SK-N-SH (cell line): ENCODE measurements around the gene ZNF592. TPM values are rescaled to one million over a fixed set of nuclear protein-coding genes. Genes with fewer than 3 reads are reported as not detected.

Source experiments
- CTCF ChIA-PET: fragments of 300-600, 350-600 bp; formaldehyde crosslinking; extraction: SDS; loops from one replicate; lab custom pipeline; 2021; lab: Yijun Ruan, JAX
- POLR2A ChIA-PET: fragments of 350-600 bp; sonication (Branson Sonifier 250); formaldehyde crosslinking; extraction: SDS; loops from one replicate; lab custom pipeline; 2020; ENCODE audit warnings: antibody characterized with exemption, inconsistent platforms; lab: Yijun Ruan, JAX
- DNase-seq: peaks from one replicate; pipeline ENCODE4 v3.0.0; 2012
- H2AFZ ChIP-seq: fragments of 200-600 bp; sonication (generic); 2 replicates; pipeline ENCODE4 v1.8.1; 2016; ENCODE audit warnings: antibody characterized with exemption, mild to moderate bottlenecking, low read depth
- H3F3A ChIP-seq: fragments of 200-600 bp; sonication (generic); replicated peaks from 2 replicates; pipeline ENCODE3; 2016; ENCODE audit warnings: antibody characterized with exemption, mild to moderate bottlenecking; ENCODE audit not compliant: insufficient read depth
- H3K27ac ChIP-seq, 2 experiments: fragments of 200-500 bp in 1 of 2; fragments of 200-600 bp in 1 of 2; sonication (Bioruptor generic) in 1 of 2; sonication (generic), shearing (Covaris generic) in 1 of 2; 2 replicates each; pipeline versions ENCODE4 v1.5.1 to v1.6.1; 2014 to 2016; ENCODE audit warnings: low read depth in 2 of 2, inconsistent platforms in 1 of 2, low read length in 1 of 2, mild to moderate bottlenecking in 1 of 2, mixed read lengths in 1 of 2
- H3K27me3 ChIP-seq: fragments of 200-600 bp; sonication (generic), shearing (Covaris generic); 2 replicates; pipeline ENCODE4 v1.6.1; 2016; ENCODE audit warnings: mixed run types; ENCODE audit not compliant: insufficient read depth
- H3K36me3 ChIP-seq, 2 experiments: fragments of 200-500 bp in 1 of 2; fragments of 200-600 bp in 1 of 2; sonication (Bioruptor generic) in 1 of 2; sonication (generic) in 1 of 2; replicated peaks in 1 of 2; 2 replicates each; pipeline versions ENCODE3 to v1.5.1; 2014 to 2016; ENCODE audit warnings: low read length in 1 of 2, mild to moderate bottlenecking in 1 of 2; ENCODE audit not compliant: insufficient read depth in 2 of 2, control insufficient read depth in 1 of 2
- H3K4me1 ChIP-seq, 2 experiments: fragments of 200-500 bp in 1 of 2; fragments of 200-600 bp in 1 of 2; sonication (Bioruptor generic) in 1 of 2; sonication (generic), shearing (Covaris generic) in 1 of 2; 2 replicates each; pipeline versions ENCODE4 v1.5.1 to v1.6.1; 2014 to 2016; ENCODE audit warnings: low read depth in 1 of 2, low read length in 1 of 2, mixed run types in 1 of 2; ENCODE audit not compliant: insufficient read depth in 2 of 2, control insufficient read depth in 1 of 2
- H3K4me2 ChIP-seq: fragments of 200-600 bp; sonication (generic), shearing (Covaris generic); 2 replicates; pipeline ENCODE4 v1.6.1; 2017; ENCODE audit warnings: mixed run types
- H3K4me3 ChIP-seq, 2 experiments: fragments of 200-500 bp in 1 of 2; fragments of 200-600 bp in 1 of 2; sonication (Bioruptor generic) in 1 of 2; sonication (generic), shearing (Covaris generic) in 1 of 2; 2 replicates each; pipeline versions ENCODE4 v1.5.1 to v1.8.1; 2014 to 2016; ENCODE audit warnings: low read depth in 2 of 2, inconsistent platforms in 1 of 2, low read length in 1 of 2, mild to moderate bottlenecking in 1 of 2, mixed read lengths in 1 of 2, moderate library complexity in 1 of 2
- H3K79me2 ChIP-seq: fragments of 200-600 bp; sonication (generic); 2 replicates; pipeline ENCODE4 v1.8.1; 2017; ENCODE audit warnings: mild to moderate bottlenecking; ENCODE audit not compliant: insufficient read depth
- H3K9ac ChIP-seq: fragments of 200-600 bp; sonication (generic); 2 replicates; pipeline ENCODE4 v1.6.1; 2017; ENCODE audit warnings: mixed run types
- H3K9me2 ChIP-seq: fragments of 200-600 bp; sonication (generic); 2 replicates; pipeline ENCODE4 v1.6.1; 2017; ENCODE audit warnings: mixed run types
- H3K9me3 ChIP-seq: fragments of 200-600 bp; sonication (generic); 2 replicates; pipeline ENCODE4 v1.6.1; 2017; ENCODE audit warnings: mixed run types, mild to moderate bottlenecking, moderate library complexity
- H4K20me1 ChIP-seq: fragments of 200-600 bp; sonication (generic); 2 replicates; pipeline ENCODE4 v1.6.1; 2017; ENCODE audit warnings: mild to moderate bottlenecking, mixed run types; ENCODE audit not compliant: insufficient read depth
- CHD2 ChIP-seq: fragments of 150-350 bp; IDR thresholded peaks from 2 replicates; pipeline ENCODE4 v1.6.1; 2018; ENCODE audit warnings: low read length; ENCODE audit not compliant: partially characterized antibody
- EZH2phosphoT487 ChIP-seq: fragments of 200-600 bp; sonication (generic); IDR thresholded peaks from 2 replicates; pipeline ENCODE4 v1.6.1; 2017; ENCODE audit warnings: low read depth, mixed run types, mild to moderate bottlenecking, antibody characterized with exemption, moderate library complexity, borderline replicate concordance
- FOSL2 ChIP-seq: IDR thresholded peaks from 2 replicates; pipeline ENCODE4 v1.4.0; 2012; ENCODE audit warnings: low read depth, mild to moderate bottlenecking, moderate library complexity, borderline replicate concordance
- FOXM1 ChIP-seq: IDR thresholded peaks from 2 replicates; pipeline ENCODE4 v1.4.0; 2012; ENCODE audit warnings: low read depth, mild to moderate bottlenecking
- GABPA ChIP-seq: IDR thresholded peaks from 2 replicates; pipeline ENCODE4 v1.4.0; 2012; ENCODE audit warnings: low read depth, mild to moderate bottlenecking
- MEF2A ChIP-seq: IDR thresholded peaks from 2 replicates; pipeline ENCODE4 v1.4.0; 2012; ENCODE audit warnings: low read depth, borderline replicate concordance
- NFIC ChIP-seq: IDR thresholded peaks from 2 replicates; pipeline ENCODE4 v1.4.0; 2012; ENCODE audit warnings: borderline replicate concordance
- NRF1 ChIP-seq: IDR thresholded peaks from 2 replicates; pipeline ENCODE4 v1.6.1; 2012; ENCODE audit warnings: low read depth, mild to moderate bottlenecking, low read length
- POLR2AphosphoS5 ChIP-seq: IDR thresholded peaks from 2 replicates; pipeline ENCODE4 v1.6.1; 2012; ENCODE audit warnings: low read depth, low read length
- REST ChIP-seq: IDR thresholded peaks from 2 replicates; pipeline ENCODE4 v1.6.1; 2012; ENCODE audit warnings: mild to moderate bottlenecking, low read depth, low read length, moderate library complexity
- SIN3A ChIP-seq: IDR thresholded peaks from 2 replicates; pipeline ENCODE4 v1.6.1; 2012; ENCODE audit warnings: low read depth, mild to moderate bottlenecking, low read length, moderate library complexity, borderline replicate concordance
- TCF12 ChIP-seq: IDR thresholded peaks from 2 replicates; pipeline ENCODE4 v1.4.0; 2012
- USF1 ChIP-seq: IDR thresholded peaks from 2 replicates; pipeline ENCODE4 v1.4.0; 2012; ENCODE audit warnings: low read depth, borderline replicate concordance
- USF2 ChIP-seq: fragments of 150-350 bp; IDR thresholded peaks from 2 replicates; pipeline ENCODE4 v1.6.1; 2017; ENCODE audit warnings: antibody characterized with exemption, low read length, low read depth, borderline replicate concordance
- YY1 ChIP-seq: IDR thresholded peaks from 2 replicates; pipeline ENCODE4 v1.4.0; 2012; ENCODE audit warnings: low read depth, mild to moderate bottlenecking
- WGBS: methylation state at CpG from one replicate; pipeline ENCODE4 v1.1.6; 2017; ENCODE audit warnings: low lambda C conversion rate; 5-methylcytosine and 5-hydroxymethylcytosine counted together
- polyA plus RNA-seq, 3 experiments: library from polyadenylated mRNA; depleted of rRNA; stranded (reverse); fragments of >200 nt; gene quantifications; 2 replicates each; pipeline ENCODE4 v1.2.3, GENCODE V29; 2012
- TF ChIP-seq, protein P1 (sequence below): IDR thresholded peaks from 2 replicates; pipeline ENCODE4 v1.4.0; 2012; ENCODE audit warnings: low read depth, borderline replicate concordance
- TF ChIP-seq, protein P2 (sequence below): fragments of 200-600 bp; sonication (generic); IDR thresholded peaks from 2 replicates; pipeline ENCODE4 v1.6.1; 2017; ENCODE audit warnings: antibody characterized with exemption, mild to moderate bottlenecking, moderate library complexity

Gene ZNF592
- polyA plus RNA-seq, 1 of the 3 experiments (the other 2 are of a cell fraction), result 8.0 TPM

DNA sequence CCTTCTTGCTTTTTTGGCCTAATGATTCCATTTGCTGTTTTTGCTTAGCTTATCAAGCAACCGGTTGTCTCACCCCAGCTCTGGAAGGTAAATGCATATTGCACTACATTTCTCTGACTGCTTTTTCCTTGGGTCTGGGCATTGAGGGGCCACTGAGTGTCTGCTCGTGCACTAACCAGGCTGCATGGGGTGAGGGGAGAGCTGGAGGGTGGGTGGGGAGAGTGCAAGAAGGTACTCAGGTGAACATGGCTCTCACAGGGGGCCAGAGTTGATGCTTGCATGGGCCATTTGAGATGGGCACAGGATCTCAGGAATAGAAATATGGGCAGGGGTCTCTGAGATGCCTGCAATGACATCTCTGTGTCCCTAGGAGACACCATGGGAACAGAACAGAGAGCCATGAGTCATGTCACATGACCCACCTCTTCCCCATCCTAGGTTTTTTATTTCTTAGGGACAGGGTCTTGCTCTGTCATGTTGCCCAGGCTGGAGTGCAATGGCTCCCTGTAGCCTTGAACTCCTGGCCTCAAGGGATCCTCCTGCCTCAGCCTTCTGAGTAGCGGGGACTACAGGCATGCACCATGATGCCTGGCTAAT is 75.0 kb downstream of the ZNF592 start (continued):
- TF ChIP-seq, protein P1, sequence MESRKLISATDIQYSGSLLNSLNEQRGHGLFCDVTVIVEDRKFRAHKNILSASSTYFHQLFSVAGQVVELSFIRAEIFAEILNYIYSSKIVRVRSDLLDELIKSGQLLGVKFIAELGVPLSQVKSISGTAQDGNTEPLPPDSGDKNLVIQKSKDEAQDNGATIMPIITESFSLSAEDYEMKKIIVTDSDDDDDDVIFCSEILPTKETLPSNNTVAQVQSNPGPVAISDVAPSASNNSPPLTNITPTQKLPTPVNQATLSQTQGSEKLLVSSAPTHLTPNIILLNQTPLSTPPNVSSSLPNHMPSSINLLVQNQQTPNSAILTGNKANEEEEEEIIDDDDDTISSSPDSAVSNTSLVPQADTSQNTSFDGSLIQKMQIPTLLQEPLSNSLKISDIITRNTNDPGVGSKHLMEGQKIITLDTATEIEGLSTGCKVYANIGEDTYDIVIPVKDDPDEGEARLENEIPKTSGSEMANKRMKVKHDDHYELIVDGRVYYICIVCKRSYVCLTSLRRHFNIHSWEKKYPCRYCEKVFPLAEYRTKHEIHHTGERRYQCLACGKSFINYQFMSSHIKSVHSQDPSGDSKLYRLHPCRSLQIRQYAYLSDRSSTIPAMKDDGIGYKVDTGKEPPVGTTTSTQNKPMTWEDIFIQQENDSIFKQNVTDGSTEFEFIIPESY, result no peak
- TF ChIP-seq FOSL2, result no peak

DNA sequence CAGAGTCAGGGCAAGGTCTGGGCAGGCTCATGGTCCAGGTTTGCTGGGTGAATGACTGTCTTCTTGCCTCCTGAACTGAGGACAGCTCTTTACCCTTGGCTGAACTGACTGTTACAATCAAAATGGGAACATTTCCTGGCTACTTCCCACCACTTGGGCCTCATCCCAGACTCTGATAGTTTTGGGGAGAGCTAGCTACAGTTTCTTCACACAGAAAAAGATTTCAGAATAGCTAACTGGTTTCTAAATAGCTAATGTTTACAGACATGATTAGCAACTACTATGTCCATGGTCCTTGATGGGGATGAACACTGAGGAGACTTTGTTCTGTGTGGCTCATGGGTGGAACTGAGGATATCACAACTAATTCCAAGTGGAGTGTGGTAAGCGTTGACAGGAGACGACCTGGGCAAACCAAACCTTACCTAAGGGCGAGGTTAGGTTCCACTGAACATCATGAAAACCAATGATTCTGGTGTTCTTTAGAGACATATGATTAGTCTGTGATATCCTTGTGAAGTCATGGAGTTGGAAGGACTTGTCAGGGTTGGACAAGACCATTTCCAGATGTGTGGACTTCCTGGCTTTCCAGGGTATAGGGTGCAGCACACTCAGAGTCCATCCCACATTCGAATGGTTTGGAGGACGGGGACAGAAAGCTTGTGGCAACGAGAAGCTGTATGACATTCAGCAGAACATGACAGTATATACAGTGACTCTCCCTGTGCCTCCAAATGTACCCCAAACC is 76.0 kb downstream of the ZNF592 start:
- peaks cover 0 to 57% of the 10 kb centered on the region in 2 experiments; a peak in 1 of 4 replicates for H3K4me1 ChIP-seq
- 85% methylated on average over 6 of the region's 6 CpGs for WGBS
- no peak overlapping the region for H3K9ac ChIP-seq
- no peaks in the 10 kb centered on the region for H3K27me3 ChIP-seq
- H3K4me2 ChIP-seq, result no peak overlapping the region
- no peaks in the 10 kb centered on the region for H3K36me3 ChIP-seq
- no peak overlapping the region; a peak in 1 of 4 replicates for H3K27ac ChIP-seq
- CTCF ChIA-PET, result interaction anchor here (1.5 to 4.0 kb wide), 3 partner anchors 9 to 14 kb away, joined by 5 to 15 read pairs (median 6); no protein-coding TSS in a partner anchor
- POLR2A ChIA-PET, result no interaction called here
- no peaks in the 10 kb centered on the region for H4K20me1 ChIP-seq
- H3K9me2 ChIP-seq, result no peaks in the 10 kb centered on the region
- no peak for DNase-seq
- no peak overlapping the region for H3K4me3 ChIP-seq
- no peaks in the 10 kb centered on the region for H3K79me2 ChIP-seq
- H3F3A ChIP-seq, result no peaks in the 10 kb centered on the region
- H3K9me3 ChIP-seq, result no peaks in the 10 kb centered on the region
- no peak overlapping the region for H2AFZ ChIP-seq
- no peak for TF ChIP-seq USF2
- TF ChIP-seq NRF1, result no peak
- TF ChIP-seq YY1, result no peak
- TF ChIP-seq EZH2phosphoT487, result no peak
- TF ChIP-seq SIN3A, result no peak
- TF ChIP-seq FOXM1, result no peak
- no peak for TF ChIP-seq USF1
- no peak for TF ChIP-seq TCF12
- TF ChIP-seq CHD2, result no peak
- TF ChIP-seq, protein P2, sequence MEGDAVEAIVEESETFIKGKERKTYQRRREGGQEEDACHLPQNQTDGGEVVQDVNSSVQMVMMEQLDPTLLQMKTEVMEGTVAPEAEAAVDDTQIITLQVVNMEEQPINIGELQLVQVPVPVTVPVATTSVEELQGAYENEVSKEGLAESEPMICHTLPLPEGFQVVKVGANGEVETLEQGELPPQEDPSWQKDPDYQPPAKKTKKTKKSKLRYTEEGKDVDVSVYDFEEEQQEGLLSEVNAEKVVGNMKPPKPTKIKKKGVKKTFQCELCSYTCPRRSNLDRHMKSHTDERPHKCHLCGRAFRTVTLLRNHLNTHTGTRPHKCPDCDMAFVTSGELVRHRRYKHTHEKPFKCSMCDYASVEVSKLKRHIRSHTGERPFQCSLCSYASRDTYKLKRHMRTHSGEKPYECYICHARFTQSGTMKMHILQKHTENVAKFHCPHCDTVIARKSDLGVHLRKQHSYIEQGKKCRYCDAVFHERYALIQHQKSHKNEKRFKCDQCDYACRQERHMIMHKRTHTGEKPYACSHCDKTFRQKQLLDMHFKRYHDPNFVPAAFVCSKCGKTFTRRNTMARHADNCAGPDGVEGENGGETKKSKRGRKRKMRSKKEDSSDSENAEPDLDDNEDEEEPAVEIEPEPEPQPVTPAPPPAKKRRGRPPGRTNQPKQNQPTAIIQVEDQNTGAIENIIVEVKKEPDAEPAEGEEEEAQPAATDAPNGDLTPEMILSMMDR, result no peak
- TF ChIP-seq, protein P1, result no peak
- TF ChIP-seq REST, result no peak
- no peak for TF ChIP-seq GABPA
- no peak for TF ChIP-seq MEF2A
- no peak for TF ChIP-seq POLR2AphosphoS5
- TF ChIP-seq NFIC, result no peak
